GM19023 (cell line): ENCODE measurements around the gene CD5L.

Source experiments
- ATAC-seq: cut with Tn5 transposase; IDR thresholded peaks from one replicate; pipeline ENCODE4 v1.9.1; 2021; ENCODE audit warnings: mild to moderate bottlenecking, moderate library complexity; ENCODE audit not compliant: unreplicated experiment

Gene CD5L

DNA sequence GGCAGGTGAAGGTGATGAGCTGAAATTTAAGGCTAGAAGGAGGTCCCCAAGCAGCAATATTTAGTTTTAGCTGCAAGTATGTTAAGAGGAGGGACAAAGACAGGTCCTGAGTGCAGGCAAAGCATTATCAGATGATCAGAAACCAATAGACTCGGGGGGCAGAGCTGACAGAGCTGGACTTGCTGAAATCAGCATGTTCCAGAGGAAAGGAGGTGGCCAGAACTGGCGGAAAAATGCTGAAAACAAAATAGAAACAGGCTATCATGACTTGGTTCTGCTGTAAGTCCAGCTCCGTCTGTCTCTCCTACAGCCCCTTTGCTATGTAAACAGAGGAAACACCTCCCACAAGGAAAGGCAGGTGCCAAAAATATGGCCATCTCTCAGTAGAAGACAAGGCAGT lies at the start of gene CD5L:
TSS of gene CD5L (minus strand) at position 101 of the 400 bp plus-strand sequence. CDS start 107 bp downstream, outside the sequence.
- no peak for ATAC-seq

DNA sequence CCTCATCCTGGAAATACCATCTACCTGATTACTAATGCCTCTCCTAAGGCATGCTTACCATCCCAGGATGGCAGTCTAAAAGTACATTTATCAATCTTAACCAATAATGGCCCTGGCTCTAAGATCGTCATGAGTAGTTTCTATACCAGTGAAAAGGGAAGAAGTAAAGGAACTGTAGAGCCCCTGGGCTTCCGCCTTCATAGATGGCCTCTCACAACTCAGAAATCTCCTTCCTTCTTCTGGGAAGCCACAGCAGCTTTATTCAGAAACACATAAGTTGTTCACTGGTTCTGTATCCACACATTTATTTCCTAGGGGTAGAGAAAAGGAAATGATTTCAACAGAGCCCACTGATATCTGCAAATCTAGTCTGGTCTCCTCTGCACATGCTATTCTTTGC lies 41.0 kb upstream of the CD5L start:
- ATAC-seq: no peak

DNA sequence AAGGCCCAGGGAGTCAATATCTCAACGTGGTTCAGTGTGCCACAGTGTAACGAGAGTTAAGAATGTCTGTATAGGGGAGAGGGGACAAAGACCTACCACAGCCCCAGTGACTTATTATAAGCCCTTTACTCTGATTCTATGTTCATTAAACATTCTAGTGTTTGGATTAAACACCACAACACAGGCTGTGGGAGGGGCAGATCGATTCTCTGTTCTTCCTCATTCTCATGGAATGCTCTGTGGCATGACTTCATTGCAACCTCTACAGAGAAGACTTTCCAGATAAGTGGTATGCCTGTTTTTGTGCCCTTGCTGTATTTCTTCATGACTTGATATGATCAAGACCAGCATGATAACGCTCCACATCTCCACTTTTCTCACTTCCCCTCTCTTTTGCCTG lies 39.0 kb upstream of the CD5L start:
- no peak for ATAC-seq

DNA sequence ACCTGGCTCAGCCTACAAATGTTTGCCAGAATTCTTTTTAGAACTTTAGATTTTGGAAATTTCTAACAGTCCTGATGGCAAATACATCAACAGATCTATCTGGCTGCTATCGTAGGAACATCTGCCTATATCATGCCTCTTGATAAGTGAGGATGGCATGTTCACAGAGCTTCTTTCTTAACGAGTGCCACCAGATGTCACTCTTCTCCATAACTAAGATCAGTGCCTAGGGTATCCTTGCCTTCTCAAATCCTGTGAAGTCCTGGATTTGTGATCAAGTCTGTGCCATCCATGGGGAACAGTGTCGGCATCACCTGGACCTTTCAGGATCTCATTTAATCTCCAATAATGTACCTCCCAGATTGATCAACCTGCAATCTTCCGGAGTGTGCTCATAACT lies 36.5 kb upstream of the CD5L start:
- no peak for ATAC-seq

DNA sequence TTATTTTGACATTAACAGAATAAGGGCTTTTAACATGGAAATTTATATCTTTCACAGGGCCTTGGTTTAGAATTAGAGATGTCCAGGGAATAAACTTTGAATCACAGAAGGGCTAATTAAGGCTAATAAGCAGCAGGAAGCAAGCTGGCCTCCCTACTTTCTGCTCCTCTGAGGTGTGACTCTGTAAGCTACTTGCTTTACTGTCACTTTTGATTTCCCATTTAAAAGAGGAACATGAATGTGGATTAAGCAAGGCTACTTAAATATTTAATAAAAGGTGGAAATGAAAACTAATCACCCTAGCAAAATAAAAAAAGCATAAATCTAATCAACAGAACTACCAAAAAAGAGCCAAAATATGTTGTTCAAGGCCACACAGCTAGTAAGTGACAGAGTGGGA lies 28.9 kb upstream of the CD5L start:
- no peak for ATAC-seq

DNA sequence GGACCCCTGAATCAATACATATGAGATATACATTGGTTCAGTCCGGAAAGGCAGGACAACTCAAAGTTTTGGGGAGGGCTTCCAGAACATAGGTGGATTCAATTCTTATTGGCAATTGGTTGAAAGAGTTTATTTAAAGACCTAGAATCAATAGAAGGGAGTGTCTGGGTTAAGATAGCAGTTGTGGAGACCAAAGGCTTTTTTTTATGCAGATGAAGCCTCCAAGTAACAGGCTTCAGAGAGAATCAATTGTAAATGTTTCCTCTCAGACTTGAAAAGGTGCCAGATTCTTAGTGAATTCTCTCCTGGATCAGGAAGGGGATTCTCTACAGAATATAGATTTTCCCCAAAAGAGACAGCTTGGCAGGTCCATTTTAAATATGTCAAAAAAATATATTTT lies 27.0 kb upstream of the CD5L start:
- ATAC-seq: no peak

DNA sequence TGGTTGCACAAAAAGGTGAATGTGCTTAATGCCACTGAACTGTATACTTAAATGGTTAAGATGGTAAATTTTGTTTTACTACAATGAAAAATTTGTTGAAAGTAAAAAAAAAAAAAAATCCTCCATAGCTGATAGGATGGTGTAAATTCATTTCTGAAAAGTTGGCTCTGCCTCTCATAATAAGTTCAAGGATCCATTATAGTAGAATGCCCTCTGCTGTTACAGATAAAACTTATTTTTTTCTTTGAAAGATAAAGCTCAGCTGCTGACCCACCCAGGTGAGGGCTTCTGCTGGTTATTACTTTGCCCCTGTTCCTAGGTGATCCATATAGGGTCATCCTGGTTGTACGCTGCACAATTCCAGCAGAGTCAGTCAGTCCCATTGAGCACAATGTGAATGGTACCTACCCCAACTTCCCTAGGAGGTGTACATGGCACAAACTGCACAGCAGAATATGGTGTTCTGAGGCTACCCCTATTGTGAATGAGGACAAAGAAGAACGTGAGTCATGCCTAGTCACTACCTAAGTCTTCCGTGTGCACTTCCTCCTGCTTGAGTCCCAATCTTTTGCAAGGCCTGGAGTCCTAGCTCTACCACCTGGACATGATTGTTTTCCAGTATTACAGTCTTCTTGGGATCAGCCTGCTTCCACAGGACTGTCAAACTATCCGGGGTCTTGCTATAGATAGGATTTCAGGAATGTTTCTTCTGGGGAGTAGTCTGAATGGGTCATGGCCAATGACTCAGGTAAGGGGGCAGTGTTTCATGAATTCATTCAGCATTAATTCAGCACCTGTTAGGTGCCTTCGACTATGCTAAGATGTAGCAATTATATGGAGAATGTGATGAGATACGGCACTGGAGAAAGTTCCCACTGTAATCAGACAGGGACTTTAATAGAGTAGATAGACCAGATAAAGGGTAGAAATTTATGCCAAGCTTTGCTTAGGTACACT lies 20.8 kb upstream of the CD5L start:
- ATAC-seq: no peak

DNA sequence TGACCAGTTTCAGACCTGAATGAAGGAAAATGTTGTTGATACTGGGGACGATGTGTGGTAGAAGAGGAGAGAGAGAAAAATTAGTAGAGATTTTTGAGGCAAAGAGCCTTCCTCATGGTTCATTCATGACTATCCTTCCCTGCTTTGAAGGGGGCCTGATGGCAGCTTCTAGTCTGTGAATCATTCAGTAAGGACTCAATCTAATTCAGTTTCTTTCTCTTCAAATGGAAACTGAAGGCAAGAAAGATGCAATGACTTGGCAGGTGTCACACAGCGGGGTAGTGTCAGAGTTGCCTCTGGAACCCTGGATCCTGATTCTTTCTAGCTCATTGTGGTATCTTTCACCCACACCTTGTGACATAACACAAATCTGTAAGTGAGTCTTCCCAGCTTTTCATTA lies 14.9 kb upstream of the CD5L start:
- no peak for ATAC-seq

DNA sequence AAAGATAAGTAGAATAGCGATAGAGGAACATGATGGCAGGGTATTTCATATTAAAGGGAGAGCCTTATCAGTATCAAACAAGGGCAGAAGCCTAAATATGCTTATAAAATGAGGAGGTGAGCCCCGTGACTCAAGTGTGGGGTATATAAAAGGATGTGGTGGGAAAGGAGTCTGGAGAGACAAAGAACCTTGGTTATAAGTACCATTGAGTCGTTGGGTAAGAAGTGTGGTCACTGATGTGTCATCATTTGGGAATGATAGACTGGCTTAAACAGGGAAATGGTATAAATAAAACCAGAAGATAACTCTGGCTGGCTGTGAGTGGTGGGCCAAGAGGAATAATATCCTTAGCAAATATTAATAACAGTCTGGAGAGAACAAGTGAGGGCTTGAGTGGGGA lies 10.9 kb upstream of the CD5L start:
- ATAC-seq: no peak

DNA sequence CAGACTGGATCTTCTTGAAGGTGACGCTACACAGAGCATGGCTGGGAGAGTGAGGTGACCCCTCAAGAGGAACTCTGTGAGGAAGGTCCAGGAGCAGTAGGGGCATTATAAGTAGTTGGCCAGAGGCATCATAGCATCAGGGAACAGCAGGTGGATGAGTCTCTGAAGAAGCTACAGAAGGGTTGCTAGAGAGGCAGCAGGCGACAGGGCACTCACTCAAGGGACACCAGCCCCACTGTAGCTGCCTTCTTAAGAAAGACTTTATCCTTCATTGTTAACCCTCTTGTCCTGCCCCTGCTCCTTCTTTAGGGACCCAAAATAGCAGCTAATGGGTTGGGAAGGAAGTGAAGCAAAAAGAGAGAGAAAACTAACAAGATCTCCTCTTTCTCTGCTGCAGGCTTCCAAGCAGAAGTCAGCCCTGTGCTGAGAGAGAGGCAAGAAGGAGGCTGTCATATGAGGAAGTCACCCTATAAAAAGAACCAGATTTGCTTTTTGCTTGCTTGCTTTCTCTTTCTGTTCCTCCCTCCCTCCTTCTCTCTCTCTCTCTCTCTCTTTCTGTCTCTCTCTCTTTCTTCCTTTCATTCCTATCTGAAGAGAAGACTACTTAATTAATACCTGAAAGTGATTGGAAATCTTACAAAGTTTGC lies 7.7 kb upstream of the CD5L start:
- peak; percentile 62 for ATAC-seq

DNA sequence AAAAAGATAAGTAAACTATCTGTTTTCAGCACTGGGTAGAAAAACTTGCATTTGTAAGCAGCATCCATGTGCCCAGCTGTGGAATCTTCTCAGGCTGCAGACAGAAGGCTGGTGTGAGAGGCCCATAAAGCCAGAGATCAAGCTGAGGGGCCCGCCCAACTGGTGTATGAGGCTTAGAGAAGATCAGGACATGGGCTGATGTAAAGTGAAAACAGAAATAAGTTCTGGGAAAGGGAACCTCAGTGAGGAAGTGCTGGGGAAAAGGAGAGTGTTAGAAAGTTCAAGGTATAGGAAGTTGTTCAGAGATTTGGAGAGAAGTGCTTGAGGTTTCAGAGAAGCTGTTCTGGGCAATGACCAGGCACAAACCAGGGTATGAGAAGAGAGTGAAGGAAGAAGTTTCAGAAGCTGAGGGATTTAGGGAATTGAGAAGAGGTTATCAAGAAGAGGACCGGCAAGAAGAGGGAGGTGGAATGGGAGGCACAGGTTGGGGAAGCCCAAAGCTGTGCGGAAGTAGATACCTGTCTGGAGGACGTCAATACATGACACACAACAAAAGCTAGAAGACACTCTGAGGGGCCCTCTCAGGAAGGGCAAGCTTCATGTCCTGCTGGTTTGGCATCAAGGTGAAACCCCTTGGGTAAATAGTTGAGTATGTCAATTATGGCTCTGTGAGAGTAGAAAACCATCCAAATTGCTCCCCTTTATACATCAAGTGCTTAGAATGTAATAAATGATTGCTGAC lies 2.7 kb upstream of the CD5L start:
- ATAC-seq: no peak

DNA sequence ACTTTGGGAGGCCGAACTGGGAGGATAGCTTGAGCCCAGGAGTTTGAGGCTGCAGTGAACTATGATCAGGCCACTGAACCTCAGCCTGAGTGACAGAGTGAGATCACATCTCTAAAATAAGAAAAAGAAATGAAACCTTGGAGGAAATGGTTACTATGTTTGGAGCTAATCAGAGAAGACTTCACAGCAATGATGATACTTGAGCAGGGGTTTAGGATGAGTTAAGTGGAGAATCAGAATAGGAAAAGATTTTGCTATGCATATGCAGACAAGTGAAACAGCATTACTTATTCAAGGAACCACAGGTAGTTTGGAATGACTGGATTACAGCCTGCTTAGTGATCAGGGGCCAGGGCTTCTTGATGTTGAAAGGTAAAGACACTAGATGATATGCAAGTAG lies 1.3 kb upstream of the CD5L start:
- no peak for ATAC-seq

DNA sequence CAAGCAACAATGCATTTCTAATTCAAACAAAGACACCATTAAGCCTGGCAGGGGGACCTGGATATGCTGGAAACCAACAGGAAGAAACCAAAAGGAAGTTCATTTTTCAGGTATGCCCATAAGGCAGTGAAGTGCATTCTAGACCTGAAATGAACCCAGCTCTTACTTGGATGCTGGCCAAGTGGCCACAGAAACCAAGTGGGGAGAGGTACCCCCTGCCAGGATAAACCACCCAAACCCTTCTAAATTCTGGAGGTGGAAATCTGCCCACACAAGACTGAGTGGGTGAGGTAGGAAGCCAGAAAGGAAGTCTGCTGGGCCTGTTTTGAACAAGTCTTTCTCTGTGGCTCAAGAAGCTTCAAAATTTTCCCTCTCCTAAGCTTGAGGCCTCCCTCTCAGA lies 2.6 kb downstream of the CD5L start:
- ATAC-seq: no peak

DNA sequence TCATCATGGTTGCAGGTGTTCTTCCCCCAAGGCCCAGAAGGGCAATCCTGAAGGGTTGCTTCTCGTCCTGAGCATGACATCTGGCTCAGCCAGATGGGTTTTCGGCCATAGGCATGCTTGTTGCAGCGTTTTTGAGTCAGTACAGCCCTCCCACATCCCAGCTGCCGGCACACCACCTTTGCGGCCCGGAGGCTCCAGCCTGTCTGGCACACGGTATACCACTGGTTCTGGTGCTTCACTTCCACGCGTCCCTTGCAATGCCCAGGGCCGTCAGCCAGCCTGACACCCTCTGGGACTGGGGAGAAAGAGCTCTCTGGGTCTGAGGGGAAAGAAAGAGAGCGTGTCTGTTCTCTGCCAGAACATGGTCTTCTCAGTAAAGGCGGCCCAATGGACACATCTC lies 7.2 kb downstream of the CD5L start:
- no peak for ATAC-seq

DNA sequence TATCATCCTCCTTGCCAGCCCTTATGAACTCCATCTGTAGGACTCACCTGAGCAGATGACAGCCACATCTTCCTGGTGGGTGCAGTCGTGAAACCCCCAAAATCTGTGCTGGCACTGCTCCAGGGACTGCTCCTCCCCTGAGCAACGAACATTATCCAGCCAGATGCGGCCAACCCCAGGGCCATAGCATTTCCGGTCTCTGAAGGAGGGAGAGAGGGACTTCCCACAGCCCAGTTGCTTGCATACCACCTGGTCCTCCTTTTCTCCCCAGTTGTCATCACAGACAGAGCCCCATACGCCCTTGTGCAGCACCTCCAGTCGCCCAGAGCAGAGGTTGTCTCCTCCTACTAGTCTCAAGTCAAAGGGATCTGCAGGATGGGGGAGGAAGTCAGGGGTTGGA lies 8.5 kb downstream of the CD5L start:
- no peak for ATAC-seq

DNA sequence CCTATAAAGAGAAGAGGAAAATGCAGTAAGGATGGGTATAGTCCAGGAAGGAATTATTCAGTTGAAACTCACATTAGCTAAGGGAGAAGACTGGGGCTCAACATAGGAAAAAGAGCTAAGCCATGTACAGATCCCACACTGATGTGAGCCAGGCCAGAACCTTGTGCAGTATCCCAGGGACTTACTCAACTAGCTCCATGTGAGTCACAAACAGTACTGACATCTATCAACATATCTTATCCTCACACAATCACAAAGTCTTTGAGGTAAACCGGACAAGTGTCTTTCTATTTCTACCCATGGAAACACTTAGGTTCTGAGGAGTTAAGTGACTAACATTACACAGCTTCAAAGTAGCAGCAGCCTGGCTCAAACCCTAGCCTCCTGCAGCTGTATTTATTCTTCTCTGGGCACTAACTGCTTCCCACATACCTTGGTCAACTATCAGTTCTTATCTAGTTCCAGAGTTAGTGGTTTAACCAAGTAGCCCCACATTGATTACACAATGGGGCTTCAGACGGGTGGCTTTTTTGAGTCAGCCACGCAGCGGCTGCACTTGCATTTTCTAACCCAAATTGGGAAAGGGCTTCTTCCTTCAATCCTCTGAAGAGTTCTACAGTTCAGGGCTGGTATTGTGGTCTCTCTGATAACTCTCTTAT lies 9.5 kb downstream of the CD5L start:
- ATAC-seq: no peak

DNA sequence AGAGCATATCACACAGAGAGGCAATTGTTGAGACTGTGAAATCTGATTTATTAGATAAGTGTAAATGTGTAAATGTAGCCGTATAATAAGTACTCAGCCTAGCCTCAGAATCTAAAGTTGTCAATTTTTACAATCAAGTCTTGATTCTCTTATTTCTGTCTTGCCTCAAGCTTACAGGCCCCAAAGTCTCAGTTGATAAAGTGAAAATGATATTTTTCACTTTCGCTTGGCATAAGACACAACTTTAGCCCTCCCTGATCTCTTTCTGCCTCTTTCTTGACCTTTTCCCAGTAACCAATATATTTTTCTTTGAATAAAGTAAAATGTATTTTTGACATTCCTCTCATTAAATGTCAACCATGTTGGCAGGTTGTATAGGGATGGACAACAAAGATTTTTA lies 10.7 kb downstream of the CD5L start:
- no peak for ATAC-seq

DNA sequence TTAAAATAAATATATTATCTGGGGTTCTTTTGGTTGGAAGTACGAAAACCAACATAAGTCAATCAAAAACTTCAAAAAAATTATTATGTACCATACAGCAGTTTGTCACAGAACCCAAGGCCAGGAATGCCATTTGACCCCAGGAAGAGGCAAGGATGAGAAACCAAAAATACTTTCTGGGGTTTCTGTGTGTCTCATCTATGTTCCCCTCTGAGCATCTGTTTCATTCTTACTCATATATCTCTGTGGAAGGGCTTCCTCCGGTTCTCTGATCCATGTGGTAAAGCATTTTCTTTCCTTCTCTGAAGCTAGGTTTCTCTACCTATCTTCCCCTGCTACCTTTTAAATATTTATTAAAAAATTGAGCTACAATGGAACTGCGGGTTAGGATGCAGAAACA lies 11.9 kb downstream of the CD5L start:
- no peak for ATAC-seq

DNA sequence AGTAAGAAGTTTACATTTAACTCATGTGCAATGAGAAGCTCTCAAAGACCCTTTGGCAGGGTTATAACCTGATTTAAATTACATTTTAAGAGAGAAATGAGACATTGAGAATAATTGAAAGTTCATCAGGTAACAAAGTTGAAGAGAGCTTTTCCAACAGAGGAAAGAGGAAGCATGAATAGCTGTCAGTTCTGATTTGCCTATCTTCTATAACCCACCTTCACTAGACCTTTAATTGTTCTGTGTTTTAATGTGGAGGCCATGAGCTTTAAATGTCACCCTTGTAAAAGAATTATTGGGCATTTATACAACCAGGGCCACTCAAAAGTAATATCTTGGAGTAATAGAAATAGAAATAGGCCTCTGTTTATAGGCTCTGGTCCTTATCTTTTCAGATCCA lies 12.4 kb downstream of the CD5L start:
- no peak for ATAC-seq

DNA sequence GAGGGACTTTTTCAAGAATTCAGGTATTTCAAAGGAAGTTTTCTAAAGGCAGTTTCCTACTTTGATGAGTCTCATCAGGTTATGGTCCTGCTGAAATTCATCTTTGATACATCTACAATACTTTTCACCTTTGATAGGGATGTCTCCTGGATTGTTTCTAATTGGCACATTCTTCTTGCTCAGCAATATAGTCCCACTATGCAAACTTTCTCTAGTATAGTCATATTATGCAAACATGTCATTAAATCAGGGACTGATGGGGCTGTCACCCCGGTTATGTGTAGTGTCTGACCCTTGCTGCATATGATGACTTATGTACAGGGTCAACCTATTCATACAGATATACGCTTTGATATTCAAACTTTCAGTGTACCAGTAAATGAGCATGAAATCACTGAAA lies 21.3 kb downstream of the CD5L start:
- ATAC-seq: no peak

DNA sequence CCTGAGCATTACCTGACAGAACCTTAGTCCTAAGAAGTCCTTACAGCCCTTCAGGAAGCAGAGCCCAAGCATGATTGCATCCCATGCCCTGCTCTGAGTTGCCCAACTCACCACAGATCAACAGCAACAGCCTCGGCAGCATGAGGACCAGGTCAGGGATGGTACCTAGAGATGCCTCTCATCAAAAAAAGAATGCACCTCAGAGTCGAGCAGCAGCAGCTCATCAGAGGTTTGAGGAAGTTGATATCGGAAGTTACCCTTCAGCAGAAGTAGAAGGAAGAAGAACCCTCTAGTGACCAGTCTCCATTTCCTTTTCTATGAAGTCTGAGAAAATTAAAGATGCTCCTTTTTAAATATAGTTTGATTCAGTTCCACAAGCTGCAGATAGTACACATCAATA lies 21.7 kb downstream of the CD5L start, which contains the start of gene FCRL1:
TSS of gene FCRL1 (minus strand) at position 225 of the 400 bp plus-strand sequence. CDS start at position 142, 83 bp downstream.
- no peak for ATAC-seq
